IMR-90 (cell line): ENCODE data around the gene MAPKAPK5. TPM values are rescaled to one million over a fixed set of nuclear protein-coding genes. Genes with fewer than 3 reads are reported as not detected.

Experiments used
- ATAC-seq: fragments of 200-7000 bp; cut with Tn5 transposase; 2 replicates; pipeline ENCODE4 v1.9.1; 2020; ENCODE audit warnings: low read depth, mild to moderate bottlenecking, moderate library complexity
- BruUV-seq: library from RNA; stranded (reverse); fragments of 400-500 nt; replicated peaks from 2 replicates; lab custom pipeline; 2021; lab: Mats Ljungman, UMichigan
- CTCF ChIA-PET: fragments of 300-600 bp; formaldehyde crosslinking; extraction: SDS; loops from one replicate; lab custom pipeline; 2021; ENCODE audit warnings: antibody characterized with exemption; lab: Yijun Ruan, JAX
- POLR2A ChIA-PET: fragments of 300-600 bp; sonication (Branson Sonifier 250); formaldehyde crosslinking; loops from one replicate; lab custom pipeline; 2022; ENCODE audit warnings: antibody characterized with exemption; ENCODE audit not compliant: unreplicated experiment; lab: Charles Lee
- DNase-seq: peaks from one replicate; pipeline ENCODE4 v3.0.0; 2013
- H2AFZ ChIP-seq: replicated peaks from 2 replicates; pipeline ENCODE3; 2013; ENCODE audit warnings: low read length, mild to moderate bottlenecking; ENCODE audit not compliant: poor library complexity
- H2AK5ac ChIP-seq: 2 replicates; pipeline ENCODE4 v1.6.1; 2013; ENCODE audit warnings: low read depth, low read length, inconsistent platforms
- H2AK9ac ChIP-seq: replicated peaks from 2 replicates; pipeline ENCODE3; 2013; ENCODE audit warnings: mild to moderate bottlenecking, low read depth, low read length, moderate library complexity; ENCODE audit not compliant: poor library complexity
- H2BK120ac ChIP-seq: 2 replicates; pipeline ENCODE4 v1.6.1; 2013; ENCODE audit warnings: low read depth, low read length, inconsistent platforms
- H2BK15ac ChIP-seq: 3 replicates; pipeline ENCODE4 v1.6.1; 2013; ENCODE audit warnings: low read depth, low read length, inconsistent platforms
- H2BK20ac ChIP-seq: 2 replicates; pipeline ENCODE4 v1.6.1; 2013; ENCODE audit warnings: low read depth, mild to moderate bottlenecking, inconsistent platforms, low read length, moderate library complexity
- H2BK5ac ChIP-seq: 2 replicates; pipeline ENCODE4 v1.6.1; 2013; ENCODE audit warnings: mild to moderate bottlenecking, low read depth, low read length, inconsistent platforms; ENCODE audit not compliant: poor library complexity, severe bottlenecking
- H3K14ac ChIP-seq: replicated peaks from 2 replicates; pipeline ENCODE4 v1.6.1; 2013; ENCODE audit warnings: low read depth, low read length, inconsistent platforms
- H3K18ac ChIP-seq: 2 replicates; pipeline ENCODE4 v1.6.1; 2013; ENCODE audit warnings: low read depth, low read length, control low read depth
- H3K23ac ChIP-seq: 2 replicates; pipeline ENCODE4 v1.6.1; 2013; ENCODE audit warnings: low read depth, low read length, inconsistent platforms
- H3K27ac ChIP-seq: 2 replicates; pipeline ENCODE4 v1.5.1; 2013; ENCODE audit warnings: mild to moderate bottlenecking, control low read depth, low read length; ENCODE audit not compliant: insufficient read depth
- H3K27me3 ChIP-seq: 2 replicates; pipeline ENCODE4 v1.6.1; 2013; ENCODE audit warnings: low read length; ENCODE audit not compliant: control insufficient read depth, insufficient read depth
- H3K36me3 ChIP-seq: 2 replicates; pipeline ENCODE4 v1.6.1; 2013; ENCODE audit warnings: low read length, mixed read lengths; ENCODE audit not compliant: control insufficient read depth, insufficient read depth
- H3K4ac ChIP-seq: 2 replicates; pipeline ENCODE4 v1.6.1; 2013; ENCODE audit warnings: low read depth, low read length, inconsistent platforms
- H3K4me1 ChIP-seq: 2 replicates; pipeline ENCODE4 v1.6.1; 2013; ENCODE audit warnings: low read length, mixed read lengths; ENCODE audit not compliant: control insufficient read depth, insufficient read depth
- H3K4me2 ChIP-seq: 2 replicates; pipeline ENCODE4 v1.6.1; 2013; ENCODE audit warnings: low read depth, mild to moderate bottlenecking, control low read depth, low read length, moderate library complexity
- H3K4me3 ChIP-seq: 2 replicates; pipeline ENCODE4 v1.5.1; 2013; ENCODE audit warnings: low read depth, mild to moderate bottlenecking, control low read depth, low read length, moderate library complexity; ENCODE audit not compliant: insufficient read depth
- H3K56ac ChIP-seq: 2 replicates; pipeline ENCODE4 v1.6.1; 2013; ENCODE audit warnings: low read length, inconsistent platforms; ENCODE audit not compliant: insufficient read depth; ENCODE audit errors: extremely low read depth
- H3K79me1 ChIP-seq, 2 experiments: 2 replicates each; pipeline ENCODE4 v1.6.1; 2013; ENCODE audit warnings: low read length in 2 of 2, inconsistent platforms in 1 of 2, low read depth in 1 of 2
- H3K9ac ChIP-seq: 2 replicates; pipeline ENCODE4 v1.6.1; 2013; ENCODE audit warnings: low read depth, low read length, control low read depth
- H3K9me1 ChIP-seq: 2 replicates; pipeline ENCODE4 v1.6.1; 2013; ENCODE audit warnings: low read length, inconsistent platforms; ENCODE audit not compliant: insufficient read depth
- H3K9me3 ChIP-seq: 2 replicates; pipeline ENCODE4 v1.6.1; 2013; ENCODE audit warnings: low read length; ENCODE audit not compliant: control insufficient read depth, insufficient read depth
- H4K20me1 ChIP-seq: 2 replicates; pipeline ENCODE4 v1.6.1; 2013; ENCODE audit warnings: low read length, inconsistent platforms; ENCODE audit not compliant: insufficient read depth
- H4K5ac ChIP-seq: 2 replicates; pipeline ENCODE4 v1.6.1; 2013; ENCODE audit warnings: mild to moderate bottlenecking, low read depth, low read length, control low read depth
- H4K8ac ChIP-seq, 2 experiments: 2 replicates each; pipeline ENCODE4 v1.6.1; 2013; ENCODE audit warnings: low read depth in 2 of 2, low read length in 2 of 2, control low read depth in 1 of 2, inconsistent platforms in 1 of 2
- H4K91ac ChIP-seq: 2 replicates; pipeline ENCODE4 v1.6.1; 2013; ENCODE audit warnings: low read depth, low read length, inconsistent platforms; ENCODE audit not compliant: insufficient read depth
- BHLHE40 ChIP-seq: fragments of 150-350 bp; IDR thresholded peaks from 2 replicates; pipeline ENCODE4 v1.6.1; 2016; ENCODE audit warnings: mild to moderate bottlenecking, low read depth, low read length
- CEBPB ChIP-seq: IDR thresholded peaks from 2 replicates; pipeline ENCODE4 v1.6.1; 2012; ENCODE audit warnings: low read depth, low read length, improper control_type of control experiment
- CHD1 ChIP-seq: IDR thresholded peaks from 2 replicates; pipeline ENCODE4 v1.6.1; 2012; ENCODE audit warnings: low read depth, low read length, improper control_type of control experiment
- FOS ChIP-seq: fragments of 150-350 bp; IDR thresholded peaks from 2 replicates; pipeline ENCODE4 v1.6.1; 2016; ENCODE audit warnings: low read depth, low read length
- MAZ ChIP-seq: IDR thresholded peaks from 2 replicates; pipeline ENCODE4 v1.6.1; 2012; ENCODE audit warnings: low read depth, mild to moderate bottlenecking, low read length, improper control_type of control experiment, moderate library complexity, borderline replicate concordance
- MXI1 ChIP-seq: IDR thresholded peaks from 2 replicates; pipeline ENCODE4 v1.6.1; 2012; ENCODE audit warnings: low read depth, mild to moderate bottlenecking, low read length, moderate library complexity, borderline replicate concordance
- NFE2L2 ChIP-seq: fragments of 150-350 bp; IDR thresholded peaks from 2 replicates; pipeline ENCODE4 v1.6.1; 2016; ENCODE audit warnings: low read depth, mild to moderate bottlenecking, low read length
- POLR2A ChIP-seq: IDR thresholded peaks from 2 replicates; pipeline ENCODE4 v1.6.1; 2012; ENCODE audit warnings: mild to moderate bottlenecking, low read depth, low read length
- RAD21 ChIP-seq: IDR thresholded peaks from 2 replicates; pipeline ENCODE4 v1.6.1; 2012; ENCODE audit warnings: low read length, improper control_type of control experiment
- RCOR1 ChIP-seq: IDR thresholded peaks from 2 replicates; pipeline ENCODE4 v1.6.1; 2012; ENCODE audit warnings: mild to moderate bottlenecking, low read length, improper control_type of control experiment; ENCODE audit not compliant: insufficient replicate concordance
- RFX5 ChIP-seq: IDR thresholded peaks from 2 replicates; pipeline ENCODE4 v1.8.0; 2012; ENCODE audit warnings: low read depth, mild to moderate bottlenecking, low read length, moderate library complexity
- SMC3 ChIP-seq: fragments of 150-350 bp; IDR thresholded peaks from 2 replicates; pipeline ENCODE4 v1.6.1; 2016; ENCODE audit warnings: low read depth, mild to moderate bottlenecking, antibody characterized with exemption, low read length, moderate library complexity
- WGBS, 2 experiments: methylation state at CpG; one replicate each; pipeline versions ENCODE4 v1.1.5 to v1.1.7; 2013; ENCODE audit warnings: missing lambda C conversion rate in 2 of 2; ENCODE audit not compliant: insufficient read length in 1 of 2; ENCODE audit errors: extremely low coverage in 2 of 2; 5-methylcytosine and 5-hydroxymethylcytosine counted together
- dilution Hi-C: fragments of 300-500 bp; cut with HindIII; formaldehyde crosslinking; loops from one replicate; pipeline ENCODE4 v1.14.3; 2018; ENCODE audit warnings: low sequenced_read_pairs; ENCODE audit not compliant: unreplicated experiment
- in situ Hi-C: fragments of 300-500 bp; cut with MboI; formaldehyde crosslinking; loops from 3 replicates; pipeline ENCODE4 v1.14.3; 2019; ENCODE audit warnings: low sequenced_read_pairs, inconsistent platforms, mixed read lengths
- intact Hi-C: fragments of 100-400 bp; cut with micrococcal nuclease; formaldehyde crosslinking; loops from 2 replicates; pipeline ENCODE4 v1.10.0; 2022
- polyA plus RNA-seq, 3 experiments: library from polyadenylated mRNA; depleted of rRNA; stranded (reverse); fragments of >200 nt; gene quantifications; 2 replicates each; pipeline ENCODE4 v1.2.3, GENCODE V29; 2012; ENCODE audit warnings: low replicate concordance in 1 of 3
- total RNA-seq: library from RNA; depleted of rRNA; stranded (reverse); fragments of >200 nt; gene quantifications from 2 replicates; pipeline ENCODE4 v1.2.3, GENCODE V29; 2012
- TF ChIP-seq, protein P1 (sequence below): fragments of 150-350 bp; IDR thresholded peaks from 2 replicates; pipeline ENCODE4 v1.6.1; 2016; ENCODE audit warnings: low read depth, mild to moderate bottlenecking, low read length, moderate library complexity, borderline replicate concordance
- TF ChIP-seq, protein P2 (sequence below): conservative IDR thresholded peaks from 2 replicates; pipeline ENCODE4 v1.5.1; 2012; ENCODE audit warnings: mild to moderate bottlenecking, low read depth, low read length, improper control_type of control experiment
- TF ChIP-seq, protein P3 (sequence below): fragments of 150-350 bp; IDR thresholded peaks from 2 replicates; pipeline ENCODE4 v1.6.1; 2017; ENCODE audit warnings: mild to moderate bottlenecking, antibody characterized with exemption, low read length, low read depth

MAPKAPK5 gene
- total and polyA plus RNA-seq, 2 of the 4 experiments (the other 2 are of a cell fraction), result 35.0 to 44.6 TPM

DNA sequence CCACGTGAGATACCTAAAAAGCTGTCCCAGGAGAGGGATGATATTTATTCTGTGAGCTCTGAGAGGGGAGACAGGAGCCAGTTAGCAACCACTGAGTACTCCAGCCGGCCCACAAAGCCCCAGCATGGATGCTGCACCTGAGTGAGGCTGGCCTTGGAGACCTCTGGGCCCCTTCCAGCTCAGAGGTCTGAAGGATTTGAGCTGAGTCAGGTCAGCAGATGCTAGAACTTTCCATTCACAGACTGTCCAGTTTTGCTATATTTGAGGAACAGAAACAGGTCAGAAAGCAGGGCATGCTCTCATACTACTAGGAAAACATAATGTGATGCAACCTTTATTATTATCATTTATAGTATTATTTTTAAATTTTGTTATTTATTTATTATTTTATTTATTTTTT, 15.0 kb upstream of the MAPKAPK5 start:
- intact Hi-C loops, result no loop called here
- H3K4me3 ChIP-seq, result no peak overlapping the region
- H3K9me3 ChIP-seq, result no peaks in the 10 kb centered on the region
- no peak overlapping the region for H3K14ac ChIP-seq
- no peak overlapping the region for H2BK15ac ChIP-seq
- H2AK5ac ChIP-seq, result no peak overlapping the region
- no peak overlapping the region for H3K56ac ChIP-seq
- no peaks in the 10 kb centered on the region for H3K36me3 ChIP-seq
- H2AFZ ChIP-seq, result no peak overlapping the region
- no peak overlapping the region for H4K8ac ChIP-seq
- no peaks in the 10 kb centered on the region for H3K79me1 ChIP-seq
- H4K20me1 ChIP-seq, result no peaks in the 10 kb centered on the region
- no peak for ATAC-seq
- H2BK5ac ChIP-seq, result no peak overlapping the region
- H3K27me3 ChIP-seq, result peaks cover 8% of the 10 kb centered on the region
- H4K91ac ChIP-seq, result no peak overlapping the region
- DNase-seq, result no peak
- no peak overlapping the region for H2BK20ac ChIP-seq
- ChIA-PET POLR2A (no interaction called here), CTCF (interaction anchor here (1.0 kb wide), 1 partner anchor 14 kb away, joined by 3 read pairs; no protein-coding TSS in a partner anchor)
- H3K9ac ChIP-seq, result no peak overlapping the region
- no CpG with 5 or more reads among the region's 2 CpGs for WGBS, 2 experiments
- H2BK120ac ChIP-seq, result no peak overlapping the region
- H2AK9ac ChIP-seq, result no peak overlapping the region
- TF ChIP-seq CEBPB (no peak), POLR2A (no peak), MXI1 (no peak), SMC3 (no peak), MAZ (no peak), FOS (no peak), BHLHE40 (no peak), CHD1 (no peak), RFX5 (no peak), RCOR1 (no peak), RAD21 (no peak), NFE2L2 (no peak)
- TF ChIP-seq, protein P1, sequence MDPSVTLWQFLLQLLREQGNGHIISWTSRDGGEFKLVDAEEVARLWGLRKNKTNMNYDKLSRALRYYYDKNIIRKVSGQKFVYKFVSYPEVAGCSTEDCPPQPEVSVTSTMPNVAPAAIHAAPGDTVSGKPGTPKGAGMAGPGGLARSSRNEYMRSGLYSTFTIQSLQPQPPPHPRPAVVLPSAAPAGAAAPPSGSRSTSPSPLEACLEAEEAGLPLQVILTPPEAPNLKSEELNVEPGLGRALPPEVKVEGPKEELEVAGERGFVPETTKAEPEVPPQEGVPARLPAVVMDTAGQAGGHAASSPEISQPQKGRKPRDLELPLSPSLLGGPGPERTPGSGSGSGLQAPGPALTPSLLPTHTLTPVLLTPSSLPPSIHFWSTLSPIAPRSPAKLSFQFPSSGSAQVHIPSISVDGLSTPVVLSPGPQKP, result no peak
- TF ChIP-seq, protein P2, sequence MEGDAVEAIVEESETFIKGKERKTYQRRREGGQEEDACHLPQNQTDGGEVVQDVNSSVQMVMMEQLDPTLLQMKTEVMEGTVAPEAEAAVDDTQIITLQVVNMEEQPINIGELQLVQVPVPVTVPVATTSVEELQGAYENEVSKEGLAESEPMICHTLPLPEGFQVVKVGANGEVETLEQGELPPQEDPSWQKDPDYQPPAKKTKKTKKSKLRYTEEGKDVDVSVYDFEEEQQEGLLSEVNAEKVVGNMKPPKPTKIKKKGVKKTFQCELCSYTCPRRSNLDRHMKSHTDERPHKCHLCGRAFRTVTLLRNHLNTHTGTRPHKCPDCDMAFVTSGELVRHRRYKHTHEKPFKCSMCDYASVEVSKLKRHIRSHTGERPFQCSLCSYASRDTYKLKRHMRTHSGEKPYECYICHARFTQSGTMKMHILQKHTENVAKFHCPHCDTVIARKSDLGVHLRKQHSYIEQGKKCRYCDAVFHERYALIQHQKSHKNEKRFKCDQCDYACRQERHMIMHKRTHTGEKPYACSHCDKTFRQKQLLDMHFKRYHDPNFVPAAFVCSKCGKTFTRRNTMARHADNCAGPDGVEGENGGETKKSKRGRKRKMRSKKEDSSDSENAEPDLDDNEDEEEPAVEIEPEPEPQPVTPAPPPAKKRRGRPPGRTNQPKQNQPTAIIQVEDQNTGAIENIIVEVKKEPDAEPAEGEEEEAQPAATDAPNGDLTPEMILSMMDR, result no peak
- TF ChIP-seq, protein P3, sequence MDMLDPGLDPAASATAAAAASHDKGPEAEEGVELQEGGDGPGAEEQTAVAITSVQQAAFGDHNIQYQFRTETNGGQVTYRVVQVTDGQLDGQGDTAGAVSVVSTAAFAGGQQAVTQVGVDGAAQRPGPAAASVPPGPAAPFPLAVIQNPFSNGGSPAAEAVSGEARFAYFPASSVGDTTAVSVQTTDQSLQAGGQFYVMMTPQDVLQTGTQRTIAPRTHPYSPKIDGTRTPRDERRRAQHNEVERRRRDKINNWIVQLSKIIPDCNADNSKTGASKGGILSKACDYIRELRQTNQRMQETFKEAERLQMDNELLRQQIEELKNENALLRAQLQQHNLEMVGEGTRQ, result no peak
- no peak overlapping the region for H3K4ac ChIP-seq
- no peak overlapping the region for H3K23ac ChIP-seq
- H4K5ac ChIP-seq, result no peak overlapping the region
- in situ Hi-C loops, result no loop called here
- no TSS peak for BruUV-seq
- H3K4me2 ChIP-seq, result no peak overlapping the region
- H3K9me1 ChIP-seq, result no peaks in the 10 kb centered on the region
- H3K4me1 ChIP-seq, result no peaks in the 10 kb centered on the region
- H3K27ac ChIP-seq, result no peak overlapping the region
- H3K18ac ChIP-seq, result no peak overlapping the region
- dilution Hi-C loops, result no loop called here
